Cardiac muscle cell (in vitro differentiated cells and primary cell): ENCODE data around the gene CLEC4F. TPM values are rescaled to one million over a fixed set of nuclear protein-coding genes. Genes with fewer than 3 reads are reported as not detected.

Source experiments
- DNase-seq, 2 donors: peaks; one replicate each; pipeline versions ENCODE4 v3.0.0 to v3.0.0-alpha.2; 2010 to 2017; ENCODE audit warnings: low read depth in 1 of 2, low spot score in 1 of 2
- H3K27ac ChIP-seq: fragments of 200-600 bp; sonication (generic); 2 replicates; pipeline ENCODE4 v1.5.1; 2016
- H3K27me3 ChIP-seq: fragments of 200-600 bp; sonication (generic); 2 replicates; pipeline ENCODE4 v1.6.0; 2016; ENCODE audit warnings: control low read depth
- H3K36me3 ChIP-seq: fragments of 200-600 bp; sonication (generic); 2 replicates; pipeline ENCODE4 v1.5.1; 2016; ENCODE audit warnings: control low read depth
- H3K4me1 ChIP-seq: fragments of 200-600 bp; sonication (generic); 2 replicates; pipeline ENCODE4 v1.8.1; 2017; ENCODE audit warnings: low read depth, mild to moderate bottlenecking, mixed run types
- H3K4me3 ChIP-seq: fragments of 200-600 bp; sonication (generic); 2 replicates; pipeline ENCODE4 v1.5.1; 2016; ENCODE audit warnings: mild to moderate bottlenecking
- H3K9me3 ChIP-seq: fragments of 200-600 bp; sonication (generic); 2 replicates; pipeline ENCODE4 v1.5.1; 2017; ENCODE audit warnings: low read depth, mild to moderate bottlenecking, control low read depth
- polyA plus RNA-seq: library from polyadenylated mRNA; unstranded; fragments of >200 nt; fragmentation: Nextera tagmentation; extraction: Ambion mirVana; gene quantifications from 2 replicates; pipeline ENCODE4 v1.2.1, GENCODE V29; 2016
- total RNA-seq: library from RNA; depleted of rRNA; stranded (reverse); fragments of >200 nt; gene quantifications from 2 replicates; pipeline ENCODE4 v1.2.3, GENCODE V29; 2016
- TF ChIP-seq, protein P1 (sequence below): IDR thresholded peaks from 2 replicates; pipeline ENCODE4 v1.5.1; 2012; ENCODE audit warnings: low read depth, mild to moderate bottlenecking, low read length

The CLEC4F gene
- total and polyA plus RNA-seq, 2 experiments from 2014 or later: not detected

DNA sequence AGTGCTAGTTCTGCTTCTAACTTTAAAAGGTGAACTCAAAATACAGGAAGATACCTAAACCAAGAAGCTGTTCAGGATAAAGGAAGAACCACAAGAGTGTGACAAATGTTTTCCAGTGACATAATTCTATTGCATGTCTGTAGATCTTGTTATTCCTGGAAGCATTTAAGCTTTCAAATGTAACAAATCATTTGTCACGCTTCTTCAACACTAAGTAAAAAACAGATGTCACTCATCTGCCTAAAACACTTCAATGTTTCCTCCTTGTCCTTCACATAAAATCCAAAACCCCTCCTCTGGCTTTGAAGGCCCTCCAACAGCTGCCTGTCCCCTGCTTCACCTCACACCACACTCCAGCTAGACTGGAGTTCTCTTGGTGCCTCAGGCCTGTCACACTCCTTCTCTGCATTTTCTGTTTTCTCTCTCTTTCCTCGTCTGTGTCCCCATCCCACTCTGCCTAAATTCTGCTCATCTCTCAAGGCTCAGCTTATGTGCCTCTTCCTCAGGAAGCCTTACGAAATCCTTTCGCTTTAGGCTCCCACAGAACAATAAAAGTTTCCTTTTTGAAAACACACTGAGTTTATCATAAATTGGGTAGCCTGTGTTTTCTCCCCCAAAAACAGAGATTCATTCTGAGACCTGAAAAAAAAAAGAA is 6.4 kb upstream of the CLEC4F start:
- TF ChIP-seq, protein P1, sequence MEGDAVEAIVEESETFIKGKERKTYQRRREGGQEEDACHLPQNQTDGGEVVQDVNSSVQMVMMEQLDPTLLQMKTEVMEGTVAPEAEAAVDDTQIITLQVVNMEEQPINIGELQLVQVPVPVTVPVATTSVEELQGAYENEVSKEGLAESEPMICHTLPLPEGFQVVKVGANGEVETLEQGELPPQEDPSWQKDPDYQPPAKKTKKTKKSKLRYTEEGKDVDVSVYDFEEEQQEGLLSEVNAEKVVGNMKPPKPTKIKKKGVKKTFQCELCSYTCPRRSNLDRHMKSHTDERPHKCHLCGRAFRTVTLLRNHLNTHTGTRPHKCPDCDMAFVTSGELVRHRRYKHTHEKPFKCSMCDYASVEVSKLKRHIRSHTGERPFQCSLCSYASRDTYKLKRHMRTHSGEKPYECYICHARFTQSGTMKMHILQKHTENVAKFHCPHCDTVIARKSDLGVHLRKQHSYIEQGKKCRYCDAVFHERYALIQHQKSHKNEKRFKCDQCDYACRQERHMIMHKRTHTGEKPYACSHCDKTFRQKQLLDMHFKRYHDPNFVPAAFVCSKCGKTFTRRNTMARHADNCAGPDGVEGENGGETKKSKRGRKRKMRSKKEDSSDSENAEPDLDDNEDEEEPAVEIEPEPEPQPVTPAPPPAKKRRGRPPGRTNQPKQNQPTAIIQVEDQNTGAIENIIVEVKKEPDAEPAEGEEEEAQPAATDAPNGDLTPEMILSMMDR: no peak
- no peak overlapping the region for H3K27ac ChIP-seq

GRCh38 chr2:70823249-70823648 is 2.9 kb upstream of the CLEC4F start:
- H3K27me3 ChIP-seq: no peaks in the 10 kb centered on the region
- H3K4me3 ChIP-seq: no peak overlapping the region
- H3K4me1 ChIP-seq: no peaks in the 10 kb centered on the region
- H3K27ac ChIP-seq: no peak overlapping the region
- TF ChIP-seq, protein P1: no peak
- no peaks in the 10 kb centered on the region for H3K36me3 ChIP-seq
- no peaks in the 10 kb centered on the region for H3K9me3 ChIP-seq
- no peak for DNase-seq

More for the DNA sequence above, 6.4 kb upstream of the CLEC4F start:
- Histone ChIP-seq H3K4me1 (no peaks in the 10 kb centered on the region), H3K4me3 (no peak overlapping the region), H3K9me3 (no peaks in the 10 kb centered on the region), H3K27me3 (no peaks in the 10 kb centered on the region), H3K36me3 (no peaks in the 10 kb centered on the region)
- DNase-seq: no peak

DNA sequence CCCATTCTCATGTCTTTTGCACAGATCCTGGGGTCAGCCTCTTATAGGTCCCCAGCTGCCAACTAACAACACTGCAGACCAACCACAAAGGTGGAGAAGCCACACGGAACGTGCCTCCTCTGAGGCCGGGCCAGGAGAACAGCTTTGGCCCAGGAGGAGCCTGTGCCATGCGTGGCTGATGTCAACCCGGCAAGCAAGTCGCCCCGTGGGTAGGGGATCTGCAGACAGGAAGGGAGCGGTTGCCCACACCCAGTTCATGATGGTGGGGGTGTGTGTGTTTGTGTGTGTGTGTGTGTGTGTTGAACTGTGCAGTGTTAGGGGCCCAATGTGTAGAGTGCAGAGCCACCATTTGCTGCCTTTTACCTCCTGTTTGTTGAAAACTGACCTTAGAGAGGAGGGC is 2.4 kb upstream of the CLEC4F start:
- H3K4me1 ChIP-seq: no peaks in the 10 kb centered on the region
- no peaks in the 10 kb centered on the region for H3K36me3 ChIP-seq
- H3K27ac ChIP-seq: no peak overlapping the region
- DNase-seq: no peak
- H3K4me3 ChIP-seq: no peak overlapping the region
- TF ChIP-seq, protein P1: no peak
- no peaks in the 10 kb centered on the region for H3K27me3 ChIP-seq
- no peaks in the 10 kb centered on the region for H3K9me3 ChIP-seq

GRCh38 chr2:70817284-70817954 is 3.0 kb downstream of the CLEC4F start:
- DNase-seq: no peak
- no peaks in the 10 kb centered on the region for H3K9me3 ChIP-seq
- no peak overlapping the region for H3K4me3 ChIP-seq
- no peak overlapping the region for H3K27ac ChIP-seq
- no peaks in the 10 kb centered on the region for H3K27me3 ChIP-seq
- no peaks in the 10 kb centered on the region for H3K4me1 ChIP-seq
- TF ChIP-seq, protein P1: no peak
- no peaks in the 10 kb centered on the region for H3K36me3 ChIP-seq

GRCh38 chr2:70816726-70817125 is 3.7 kb downstream of the CLEC4F start:
- no peak overlapping the region for H3K4me3 ChIP-seq
- TF ChIP-seq, protein P1: no peak
- DNase-seq: no peak

More at GRCh38 chr2:70816726-70817125, 3.7 kb downstream of the CLEC4F start:
- Histone ChIP-seq H3K27ac (no peak overlapping the region), H3K27me3 (no peaks in the 10 kb centered on the region), H3K36me3 (no peaks in the 10 kb centered on the region), H3K4me1 (no peaks in the 10 kb centered on the region), H3K9me3 (no peaks in the 10 kb centered on the region)
